Suppressor macrophage treated with lipopolysaccharide for 4 hours (primary cell): Measurements from ENCODE around the gene ASRGL1.
"Not testable (repeated sequence)": the region's sequence is repeated elsewhere in the genome, so short reads cannot be mapped to it uniquely, and the experiment has no call there.

ENCODE experiments used
- DNase-seq: peaks from one replicate; pipeline ENCODE4 v3.0.0-alpha.2; 2020

Gene ASRGL1

DNA sequence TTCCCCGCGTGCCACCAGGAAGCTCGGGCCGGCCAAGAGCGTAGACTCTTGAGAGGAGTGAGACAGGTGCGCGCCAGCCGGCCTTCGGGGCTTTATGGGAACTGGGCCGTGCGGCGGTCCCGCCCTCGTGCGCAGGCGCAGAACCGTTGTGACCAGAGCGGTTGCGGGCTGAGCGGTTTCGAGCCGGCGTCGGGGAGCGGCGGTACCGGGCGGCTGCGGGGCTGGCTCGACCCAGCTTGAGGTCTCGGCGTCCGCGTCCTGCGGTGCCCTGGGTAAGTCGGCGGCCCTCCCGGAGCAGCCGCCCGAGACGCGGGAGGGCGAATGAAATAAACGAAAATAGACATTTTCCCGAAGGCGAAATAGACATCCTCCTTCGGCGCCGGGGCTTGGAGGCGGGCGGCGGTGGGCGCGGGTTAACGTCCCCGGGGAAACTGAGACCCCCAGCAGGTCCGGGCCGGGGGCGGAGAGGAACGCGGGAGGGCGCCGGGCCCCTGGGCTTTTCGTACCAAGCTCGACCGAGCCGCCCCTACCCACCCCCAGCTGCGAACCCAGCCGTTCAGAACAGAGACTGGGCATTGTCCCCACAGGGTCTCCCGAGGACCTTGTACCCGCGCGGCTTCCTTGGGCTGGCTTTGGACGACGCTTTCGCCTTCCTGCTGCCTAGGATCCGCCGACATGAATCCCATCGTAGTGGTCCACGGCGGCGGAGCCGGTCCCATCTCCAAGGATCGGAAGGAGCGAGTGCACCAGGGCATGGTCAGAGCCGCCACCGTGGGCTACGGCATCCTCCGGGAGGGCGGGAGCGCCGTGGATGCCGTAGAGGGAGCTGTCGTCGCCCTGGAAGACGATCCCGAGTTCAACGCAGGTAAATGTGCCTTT lies at the start of gene ASRGL1:
Gene ASRGL1 (plus strand): TSS at position 146 of the 879 bp plus-strand sequence. CDS start 530 bp downstream, at position 676.
- peak; percentile 90 for DNase-seq

DNA sequence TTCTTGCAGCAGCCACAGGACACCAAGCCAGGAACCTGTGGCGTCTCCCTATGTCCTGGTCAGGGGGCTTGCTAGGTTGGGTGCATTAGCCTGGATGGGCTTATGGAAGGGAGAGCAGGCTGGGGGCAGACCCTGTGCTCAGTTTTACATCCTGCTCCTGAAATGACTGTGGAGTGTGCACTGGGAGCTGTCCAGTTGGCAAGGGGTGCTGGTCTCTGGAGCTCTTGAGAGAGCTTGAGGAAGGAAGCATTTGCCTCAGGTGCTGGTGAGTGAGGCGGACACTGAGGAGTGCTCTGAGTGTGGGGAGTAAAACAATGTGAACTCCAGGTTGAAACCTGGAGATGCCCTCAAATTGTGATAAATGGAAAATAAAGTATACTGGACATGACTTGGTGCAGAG lies 41.7 kb upstream of the ASRGL1 start:
- no peak for DNase-seq

DNA sequence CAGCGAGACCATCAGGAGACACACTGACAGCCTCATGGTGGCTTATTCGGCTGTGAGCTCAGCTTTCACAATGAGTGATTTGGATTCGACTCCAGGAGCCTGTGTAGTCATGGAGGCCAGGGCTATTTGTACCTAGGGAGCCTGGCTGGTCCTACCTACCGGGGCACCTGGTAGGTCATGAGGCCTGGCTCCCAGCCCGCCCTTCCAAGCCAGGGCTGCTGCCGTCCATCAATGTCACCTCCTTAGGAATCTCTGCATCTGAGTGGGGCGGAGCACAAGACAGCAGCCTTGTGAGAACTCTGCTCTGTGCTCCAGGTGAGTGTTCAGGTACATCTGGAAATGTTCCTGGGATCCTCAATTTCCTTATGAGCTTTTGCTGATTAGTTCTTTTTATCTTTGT lies 38.3 kb upstream of the ASRGL1 start, which contains the start of gene SCGB1D4:
Gene SCGB1D4 (minus strand): TSS at position 101 of the 400 bp plus-strand sequence. CDS start 65 bp downstream, at position 36.
- DNase-seq = no peak

DNA sequence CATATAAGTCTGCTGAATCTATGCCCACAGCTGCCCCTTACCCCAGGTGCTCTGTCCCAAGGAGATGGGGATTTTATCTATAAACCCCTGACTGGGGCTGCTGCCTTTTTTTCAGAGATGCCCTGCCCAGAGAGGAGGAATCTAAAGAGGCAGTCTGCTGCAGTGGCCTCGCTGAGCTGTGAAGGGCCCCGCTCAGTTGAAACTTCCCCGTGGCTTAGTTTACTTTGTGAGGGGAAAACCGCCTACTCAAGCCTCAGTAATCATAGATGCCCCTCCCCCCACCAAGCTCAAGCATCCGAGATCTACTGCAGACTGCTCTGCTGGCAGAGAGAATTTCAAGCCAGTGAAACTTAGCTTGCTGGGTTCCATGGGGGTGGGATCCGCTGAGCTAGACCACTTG lies 31.0 kb upstream of the ASRGL1 start:
- no peak for DNase-seq

DNA sequence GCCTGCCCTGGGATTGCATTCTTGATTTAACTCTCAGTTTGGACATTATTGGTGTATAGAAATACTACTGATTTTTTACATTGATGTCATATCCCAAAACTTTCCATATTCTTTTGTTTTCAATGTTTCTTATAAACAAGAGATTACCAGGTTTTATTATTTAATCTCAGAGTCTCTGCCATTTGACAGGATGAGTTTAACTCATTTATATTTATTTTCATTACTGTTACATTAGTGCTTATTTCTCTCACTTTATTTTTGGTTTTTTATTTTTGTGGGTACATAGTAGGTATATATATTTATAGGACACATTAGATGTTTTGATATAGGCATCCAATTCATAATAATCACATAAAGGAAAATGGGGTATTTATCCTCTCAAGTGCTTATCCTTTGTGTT lies 29.3 kb upstream of the ASRGL1 start:
- DNase-seq = no peak

DNA sequence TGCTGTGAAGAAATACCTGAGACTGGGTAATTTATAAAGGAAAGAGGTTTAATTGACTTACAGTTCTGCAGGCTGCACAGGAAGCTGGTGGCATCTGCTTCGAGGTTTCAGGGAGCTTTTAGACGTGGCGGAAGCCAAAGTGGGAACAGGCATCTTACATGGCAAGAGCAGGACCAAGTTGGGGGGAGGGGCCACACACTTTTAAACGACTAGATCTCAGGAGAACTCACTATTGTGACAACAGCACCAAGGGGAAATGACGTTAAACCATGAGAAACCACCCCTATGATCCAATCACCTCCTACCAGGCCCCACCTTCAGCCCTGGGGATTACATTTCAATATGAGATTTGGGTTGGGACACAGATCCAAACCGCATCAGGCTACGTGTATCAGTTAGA lies 27.3 kb upstream of the ASRGL1 start:
- no peak for DNase-seq

DNA sequence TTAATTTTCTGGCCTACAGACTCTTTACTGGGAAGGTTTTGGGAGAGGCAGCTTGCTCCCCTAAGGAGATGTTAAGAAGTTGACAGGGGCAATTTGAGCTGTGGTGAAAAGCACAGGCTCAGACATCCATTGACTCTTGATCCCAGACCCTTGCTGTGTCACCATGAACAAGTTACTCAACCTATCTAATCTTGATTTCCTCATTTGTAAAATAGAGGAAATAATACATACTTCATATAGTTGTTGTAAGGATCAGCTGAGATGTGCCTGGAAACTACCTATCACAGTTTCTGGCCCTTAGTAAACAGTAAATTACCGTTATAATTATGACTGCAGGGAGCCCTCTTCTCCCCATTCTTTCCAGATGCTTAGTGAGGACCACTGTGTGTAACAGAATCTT lies 21.8 kb upstream of the ASRGL1 start:
- DNase-seq = peak; percentile 54

DNA sequence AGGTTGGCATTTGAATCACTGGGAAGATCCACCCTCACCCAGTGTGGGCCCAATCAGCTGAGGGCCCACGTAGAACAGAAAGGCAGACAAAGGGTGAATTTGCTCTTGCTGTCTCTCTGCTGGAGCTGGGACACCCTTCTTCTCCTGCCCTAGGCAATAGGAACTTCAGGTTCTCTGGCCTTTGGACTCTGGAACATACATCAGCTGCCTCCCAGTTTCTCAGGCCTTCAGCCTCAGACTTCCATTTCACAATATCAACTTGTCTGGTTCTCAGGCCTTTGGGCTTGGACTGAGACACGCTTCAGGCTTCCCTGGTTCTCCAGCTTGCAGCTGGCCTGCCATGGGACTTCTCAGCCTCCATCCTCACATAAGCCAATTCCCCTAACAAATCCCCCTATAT lies 14.7 kb upstream of the ASRGL1 start:
- DNase-seq = no peak

DNA sequence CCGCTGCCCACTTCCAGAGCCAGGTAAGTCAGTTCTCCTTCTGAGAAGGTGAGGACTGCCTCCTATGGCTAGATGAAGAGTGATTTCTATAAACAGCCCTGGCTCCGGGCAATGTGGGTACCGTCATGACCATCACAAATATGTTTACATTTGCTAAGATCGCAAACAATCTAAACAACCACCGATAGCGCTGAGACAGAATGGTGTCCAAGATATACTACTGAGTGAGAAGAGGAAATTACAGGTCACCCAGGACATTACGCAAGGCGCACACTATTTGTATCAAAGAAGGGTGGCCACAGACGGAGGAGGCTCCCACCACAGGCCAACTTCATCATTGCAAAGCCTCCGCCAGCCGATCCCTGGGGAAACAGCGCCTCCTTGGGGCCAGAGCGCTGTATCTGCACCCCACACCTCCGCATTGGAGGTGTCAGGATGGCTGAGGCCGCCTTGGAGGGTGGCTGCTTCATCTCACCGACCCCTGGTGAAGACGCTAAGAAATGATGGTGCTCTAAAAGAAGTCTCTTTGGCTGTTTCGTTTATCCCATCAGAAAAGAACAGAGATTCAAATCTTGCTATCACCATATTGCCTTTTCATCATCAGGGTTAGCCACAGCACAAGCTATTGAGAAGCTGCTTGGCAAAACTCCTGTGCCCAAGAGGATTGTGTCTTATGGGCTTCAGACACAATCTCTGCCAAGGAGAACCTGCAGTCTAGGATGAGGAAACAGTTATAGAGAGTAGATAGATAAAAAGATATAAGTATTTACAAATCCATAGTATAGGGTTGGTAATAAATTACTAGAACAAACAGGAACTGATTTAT lies 12.3 kb upstream of the ASRGL1 start:
- DNase-seq = peak; percentile 87

DNA sequence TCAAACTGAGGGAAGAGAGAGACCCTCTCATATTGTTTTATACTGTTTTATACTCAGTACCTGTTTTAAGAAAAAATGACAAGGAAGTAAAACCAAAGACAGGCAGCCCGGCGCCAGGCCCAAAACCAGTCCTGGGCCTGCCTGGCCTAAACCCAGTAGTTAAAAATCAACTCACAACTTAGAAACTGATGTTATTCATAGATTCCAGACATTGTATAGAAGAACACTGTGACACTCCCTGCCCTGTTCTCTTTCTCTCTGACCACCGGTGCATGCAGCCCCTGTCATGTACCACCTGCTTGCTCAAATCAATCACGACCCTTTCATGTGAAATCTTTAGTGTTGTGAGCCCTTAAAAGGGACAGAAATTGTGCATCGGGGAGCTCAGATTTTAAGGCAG lies 11.5 kb upstream of the ASRGL1 start:
- DNase-seq = not testable (repeated sequence)

DNA sequence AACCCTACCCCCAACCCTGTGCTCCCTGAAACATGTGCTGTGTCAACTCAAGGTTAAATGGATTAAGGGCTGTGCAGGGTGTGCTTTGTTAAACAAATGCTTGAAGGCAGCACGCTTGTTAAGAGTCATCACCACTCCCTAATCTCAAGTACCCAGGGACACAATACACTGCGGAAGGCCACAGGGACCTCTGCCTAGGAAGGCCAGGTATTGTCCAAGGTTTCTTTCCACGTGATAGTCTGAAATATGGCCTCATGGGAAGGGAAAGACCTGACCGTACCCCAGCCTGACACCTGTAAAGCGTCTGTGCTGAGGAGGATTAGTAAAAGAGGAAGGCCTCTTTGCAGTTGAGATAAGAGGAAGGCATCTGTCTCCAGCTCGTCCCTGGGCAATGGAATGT lies 10.5 kb upstream of the ASRGL1 start:
- DNase-seq = not testable (repeated sequence)

DNA sequence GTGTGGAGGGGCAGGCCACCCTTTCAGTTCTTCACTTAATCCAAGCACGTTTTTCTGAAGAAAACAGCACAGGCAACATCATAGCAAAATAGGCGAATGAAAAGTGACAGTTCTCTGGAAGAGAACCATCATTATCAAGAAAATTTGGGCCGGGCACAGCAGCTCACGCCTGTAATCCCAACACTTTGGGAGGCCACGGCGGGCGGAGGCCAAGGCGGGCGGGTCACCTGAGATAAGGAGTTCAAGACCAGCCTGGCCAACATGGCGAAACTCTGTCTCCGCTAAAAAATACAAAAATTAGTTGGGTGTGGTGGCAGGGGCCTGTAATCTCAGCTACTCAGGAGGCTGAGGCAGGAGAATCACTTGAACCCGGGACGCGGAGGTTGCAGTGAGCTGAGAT lies 9.7 kb upstream of the ASRGL1 start:
- not testable (repeated sequence) for DNase-seq

DNA sequence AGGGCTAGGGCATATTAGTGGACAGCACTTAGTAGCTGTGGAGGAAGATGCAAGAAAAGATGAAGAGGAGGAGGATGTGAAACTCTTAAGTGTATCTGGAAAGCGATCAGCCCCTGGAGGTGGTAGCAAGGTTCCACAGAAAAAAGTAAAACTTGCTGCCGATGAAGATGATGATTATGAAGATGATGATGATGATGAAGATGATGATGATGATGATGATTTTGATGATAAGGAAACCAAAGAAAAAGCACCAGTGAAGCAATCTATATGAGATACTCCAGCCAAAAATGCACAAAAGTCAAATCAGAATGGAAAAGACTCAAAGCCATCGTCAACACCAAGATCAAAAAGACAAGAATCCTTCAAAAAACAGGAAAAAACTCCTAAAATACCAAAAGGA lies 6.0 kb upstream of the ASRGL1 start:
- not testable (repeated sequence) for DNase-seq

DNA sequence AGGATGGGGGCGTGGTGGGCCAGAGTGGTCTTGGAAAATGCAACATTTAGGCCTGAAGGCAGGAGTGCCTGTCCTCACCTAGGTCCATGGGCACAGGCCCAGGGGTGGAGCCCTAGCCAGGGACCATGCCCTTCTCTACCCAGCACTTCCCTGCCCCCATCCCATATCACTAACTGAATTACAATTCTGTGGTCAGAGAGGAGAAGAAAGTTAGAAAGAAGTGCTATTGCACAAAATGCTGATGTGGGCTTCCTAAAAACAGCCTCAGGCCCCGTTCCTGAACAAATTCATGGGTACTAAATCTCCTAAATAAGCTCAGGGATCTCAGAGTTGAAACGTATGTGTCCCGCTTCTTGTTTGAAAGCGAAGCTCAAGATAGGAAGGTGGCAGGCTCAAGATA lies 3.5 kb upstream of the ASRGL1 start:
- DNase-seq = no peak

DNA sequence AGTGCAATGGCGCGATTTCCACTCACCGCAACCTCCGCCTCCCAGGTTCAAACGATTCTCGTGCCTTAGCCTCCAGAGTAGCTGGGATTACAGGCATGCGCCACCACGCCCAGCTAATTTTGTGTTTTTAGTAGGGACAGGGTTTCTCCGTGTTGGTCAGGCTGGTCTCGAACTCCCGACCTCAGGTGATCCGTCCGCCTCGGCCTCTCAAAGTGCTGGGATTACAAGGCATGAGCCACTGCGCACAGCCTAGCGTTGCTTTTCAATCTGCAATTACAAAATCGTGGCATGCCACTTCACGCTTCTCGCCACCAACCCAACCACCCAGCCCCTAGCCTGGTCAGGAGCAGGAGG lies 322 bp upstream of the ASRGL1 start:
- not testable (repeated sequence) for DNase-seq

DNA sequence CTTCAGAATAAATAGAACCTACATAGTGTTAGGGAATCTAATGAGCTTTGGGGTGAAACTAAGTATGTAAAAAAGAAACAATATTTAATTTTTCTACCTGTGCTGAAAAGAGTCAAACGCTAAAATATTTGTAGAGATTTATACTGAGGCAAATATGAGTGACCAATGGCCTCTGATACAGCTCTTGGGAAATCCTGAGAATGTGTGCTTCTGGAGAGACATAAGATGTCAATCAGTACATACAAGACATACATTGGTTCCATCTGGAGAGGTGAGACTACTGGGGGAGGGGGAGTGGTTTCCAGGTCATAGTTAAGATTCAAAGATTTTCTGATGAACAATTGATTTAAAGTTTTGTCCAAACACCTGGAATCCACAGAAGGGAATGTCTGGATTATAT lies 970 bp downstream of the ASRGL1 start:
- DNase-seq = no peak

DNA sequence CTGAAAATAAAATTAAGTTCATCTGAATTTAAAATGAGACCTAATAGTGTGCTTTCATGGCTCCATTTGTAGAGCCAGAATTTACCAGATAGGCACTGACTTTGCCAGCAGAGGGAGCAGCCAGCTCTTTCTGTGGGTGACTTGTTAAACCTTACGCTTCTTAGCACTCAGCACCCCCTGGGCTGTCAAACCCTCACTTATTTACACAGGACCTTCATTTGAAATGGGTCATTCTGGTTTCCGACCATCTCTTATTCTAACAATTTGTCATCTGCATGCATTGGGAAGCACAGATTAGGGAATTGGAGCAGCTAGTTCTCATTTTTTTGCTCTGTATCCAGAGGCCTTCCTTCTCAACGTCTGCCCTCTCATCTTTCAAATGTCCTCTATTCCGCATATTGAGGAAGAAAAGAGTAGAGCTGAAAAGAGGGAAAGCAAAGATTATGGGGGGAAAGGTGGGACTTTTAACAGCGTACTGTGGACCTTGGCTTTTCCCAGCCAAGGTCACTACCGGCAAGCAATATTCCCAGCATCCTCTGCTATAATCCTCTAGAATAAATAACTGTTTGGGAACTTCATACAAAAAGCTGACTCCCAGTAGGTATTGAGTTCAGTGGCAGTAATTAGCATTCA lies 3.1 kb downstream of the ASRGL1 start:
- DNase-seq = peak; percentile 66

DNA sequence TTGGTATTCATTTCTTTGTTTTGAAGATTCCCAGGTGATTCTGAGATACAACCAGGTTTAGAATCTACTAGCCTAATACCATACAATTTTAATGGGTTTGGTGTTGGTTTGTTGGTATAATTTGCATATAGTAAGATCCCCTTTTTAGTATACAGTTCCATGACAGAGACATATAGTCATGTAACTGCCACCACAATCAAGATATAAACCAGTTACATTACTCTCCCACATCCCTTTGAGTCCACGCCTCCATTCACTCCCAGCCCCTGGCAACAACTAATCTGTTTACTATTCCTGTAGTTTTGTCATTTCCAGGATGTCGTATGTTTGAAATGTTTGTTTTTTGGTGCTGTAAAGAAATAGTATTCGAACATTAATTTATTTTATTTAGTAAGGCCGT lies 4.3 kb downstream of the ASRGL1 start:
- DNase-seq = peak; percentile 15

DNA sequence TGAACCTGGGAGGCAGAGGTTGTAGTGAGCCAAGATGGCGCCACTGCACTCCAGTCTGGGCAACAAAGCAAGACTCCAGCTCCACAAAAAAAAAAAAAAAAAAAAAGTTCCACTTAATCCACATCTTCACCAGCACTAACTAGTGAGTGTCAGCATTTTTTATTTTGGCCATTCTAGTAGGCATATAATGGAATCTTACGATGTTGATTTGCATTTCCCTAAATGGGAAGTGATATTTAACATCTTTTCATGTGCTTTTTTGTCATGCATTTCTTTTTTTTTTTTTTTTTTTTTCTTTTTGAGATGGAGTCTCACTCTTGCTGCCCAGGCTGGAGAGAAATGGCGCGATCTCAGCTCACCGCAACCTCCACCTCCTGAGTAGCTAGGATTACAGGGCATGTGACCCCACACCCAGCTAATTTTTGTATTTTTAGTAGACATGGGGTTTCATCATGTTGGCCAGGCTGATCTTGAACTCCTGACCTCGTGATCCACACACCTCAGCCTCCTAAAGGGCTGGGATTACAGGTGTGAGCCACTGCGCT lies 6.5 kb downstream of the ASRGL1 start:
- DNase-seq = peak; percentile 46

DNA sequence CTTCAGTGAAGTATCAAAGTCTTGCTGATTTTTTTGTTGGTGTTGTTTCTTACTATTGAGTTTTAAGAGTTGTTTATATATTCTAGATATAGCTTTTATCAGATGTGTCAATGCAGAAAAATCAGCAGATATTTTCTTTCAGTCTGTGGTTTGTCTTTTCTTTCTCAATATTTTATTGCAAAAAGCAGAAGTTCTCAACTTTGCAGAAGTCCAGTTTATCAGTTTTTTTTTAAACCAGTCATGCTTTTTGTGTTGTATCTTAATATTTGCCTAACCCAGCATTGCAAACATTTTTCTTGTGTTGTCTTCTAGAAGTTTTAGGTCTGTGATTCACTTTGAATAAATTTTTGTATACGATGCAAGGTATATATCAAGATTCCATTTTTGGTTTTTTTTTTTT lies 7.0 kb downstream of the ASRGL1 start:
- peak; percentile 69 for DNase-seq

DNA sequence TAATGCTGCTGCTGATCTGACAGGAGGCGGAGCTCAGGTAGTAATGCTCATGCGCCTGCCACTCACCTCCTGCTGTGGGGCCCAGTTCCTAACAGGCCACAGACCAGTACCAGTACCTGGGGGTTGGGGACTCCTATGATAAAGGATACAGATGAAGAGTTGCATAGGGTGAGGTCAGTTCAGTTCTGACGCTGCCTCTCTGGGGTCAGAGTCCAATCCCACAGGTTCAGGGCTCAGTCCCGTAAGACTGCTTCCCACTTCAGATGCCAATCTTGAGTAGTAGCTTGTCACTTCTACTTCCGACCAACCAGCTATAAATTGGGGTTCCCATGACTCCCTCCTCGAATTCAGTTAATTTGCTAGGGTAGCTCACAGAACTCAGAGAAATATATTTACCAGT lies 8.6 kb downstream of the ASRGL1 start:
- no peak for DNase-seq

DNA sequence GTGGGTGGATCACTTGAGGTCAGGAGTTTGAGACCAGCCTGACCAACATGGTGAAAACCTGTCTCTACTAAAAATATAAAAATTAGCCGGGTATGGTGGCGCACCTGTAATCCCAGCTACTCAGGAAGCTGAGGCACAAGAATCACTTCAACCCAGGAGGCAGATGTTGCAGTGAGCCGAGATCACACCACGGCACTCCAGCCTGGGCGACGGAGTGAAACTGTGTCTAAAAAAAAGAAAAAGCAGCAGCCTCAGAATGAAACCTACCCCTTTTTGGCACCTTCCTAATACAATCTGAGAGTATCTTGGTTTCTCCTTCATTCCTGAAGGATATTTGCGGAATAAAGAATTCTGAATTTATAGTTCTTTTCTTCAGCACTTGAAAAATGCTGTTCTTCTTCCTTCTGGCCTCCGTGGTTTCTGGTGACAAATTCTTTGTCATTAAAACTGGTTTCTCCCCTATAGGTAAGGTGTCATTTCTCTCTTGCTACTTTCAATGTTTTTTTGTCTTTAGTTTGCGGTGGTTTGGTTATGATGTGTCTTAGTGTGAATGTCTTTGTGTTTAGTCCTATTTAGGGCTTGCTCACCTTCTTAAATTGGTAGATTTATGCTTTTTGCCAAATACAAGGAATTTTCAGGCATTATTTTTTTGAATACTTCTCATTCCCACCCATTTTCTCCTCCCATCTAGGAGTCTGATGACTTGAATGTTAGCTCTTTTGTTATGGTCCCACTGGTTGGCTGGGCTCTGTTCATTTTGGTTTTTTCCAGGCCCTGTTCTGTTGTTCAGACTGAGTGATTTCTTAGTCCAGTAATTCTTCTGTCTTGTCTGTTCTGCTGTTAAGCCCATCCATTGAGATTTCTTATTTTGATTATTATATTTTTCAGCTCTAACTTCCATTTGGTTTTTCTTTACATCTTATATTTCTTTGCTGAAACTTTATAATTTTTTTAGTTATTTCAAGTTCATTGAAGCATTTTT lies 15.4 kb downstream of the ASRGL1 start:
- no peak for DNase-seq
